AG09319 (cell line): ENCODE results near the gene TK2.
"Not testable (repeated sequence)": the region's sequence is repeated elsewhere in the genome, so short reads cannot be mapped to it uniquely, and the experiment has no call there.

Experiments
- DNase-seq: peaks from one replicate; pipeline ENCODE4 v3.0.0-alpha.2; 2010; ENCODE audit warnings: low read depth; ENCODE audit errors: extremely low read depth
- CTCF ChIP-seq: IDR thresholded peaks from 2 replicates; pipeline ENCODE4 v1.5.1; 2011; ENCODE audit warnings: low read depth, mild to moderate bottlenecking, inconsistent platforms, low read length, moderate library complexity

TK2 gene

GRCh38 chr16:66469947-66470546, 79.9 kb downstream of the TK2 start:
- TF ChIP-seq CTCF = no peak
- DNase-seq = no peak

GRCh38 chr16:66469291-66469946, 80.5 kb downstream of the TK2 start:
- no peak for TF ChIP-seq CTCF
- no peak for DNase-seq

- no peak for TF ChIP-seq CTCF
Observed at GRCh38 chr16:66468321-66468965, 81.5 kb downstream of the TK2 start.

GRCh38 chr16:66467611-66468010, 82.3 kb downstream of the TK2 start:
- DNase-seq = no peak
- TF ChIP-seq CTCF = no peak

More at GRCh38 chr16:66468321-66468965, 81.5 kb downstream of the TK2 start:
- DNase-seq = no peak

GRCh38 chr16:66466636-66467035, 83.3 kb downstream of the TK2 start:
- DNase-seq = not testable (repeated sequence)

- not testable (repeated sequence) for DNase-seq
Observed at GRCh38 chr16:66465946-66466345, 84.0 kb downstream of the TK2 start.

GRCh38 chr16:66462912-66463311, 87.0 kb downstream of the TK2 start:
- DNase-seq = no peak

More at GRCh38 chr16:66462912-66463311, 87.0 kb downstream of the TK2 start:
- TF ChIP-seq CTCF = no peak
